Lower leg skin (tissue), 4 donors: ENCODE results near the gene KIF1B. TPM values are rescaled to one million over a fixed set of nuclear protein-coding genes. Genes with fewer than 3 reads are reported as not detected.

Source experiments
- DNase-seq, 2 donors: peaks; one replicate each; pipeline ENCODE4 v3.0.0-alpha.2; 2019; ENCODE audit warnings: low spot score in 2 of 2
- H3K4me3 ChIP-seq: fragments of 200-600 bp; sonication (generic); 2 replicates; pipeline ENCODE4 v1.5.1; 2017; ENCODE audit warnings: mild to moderate bottlenecking, low read depth; ENCODE audit not compliant: poor library complexity, severe bottlenecking
- CTCF ChIP-seq, 3 donors: fragments of 450-650 bp; IDR thresholded peaks; one replicate each; pipeline ENCODE4 v1.5.1; 2016; ENCODE audit warnings: antibody characterized with exemption in 3 of 3, mild to moderate bottlenecking in 3 of 3, moderate library complexity in 2 of 3
- POLR2A ChIP-seq, 2 donors: fragments of 450-650 bp; IDR thresholded peaks; one replicate each; pipeline ENCODE4 v1.6.1; 2016 to 2017; ENCODE audit warnings: antibody characterized with exemption in 2 of 2, mild to moderate bottlenecking in 1 of 2, moderate library complexity in 1 of 2
- WGBS, 2 donors: methylation state at CpG; one replicate each; pipeline ENCODE4 v1.1.5; 2018; 5-methylcytosine and 5-hydroxymethylcytosine counted together
- intact Hi-C: fragments of 100-400 bp; cut with DNase I; formaldehyde crosslinking; loops from one replicate; pipeline ENCODE4 v1.15.0; 2023; ENCODE audit warnings: low total_unique reads
- total RNA-seq, 4 donors: library from RNA; depleted of rRNA; stranded (reverse); fragments of >200 nt; gene quantifications; one replicate each; pipeline ENCODE4 v1.1.0, GENCODE V29; 2016

The KIF1B gene
- total RNA-seq, 4 donors from 2014 or later = 44.1 to 53.1 (median 46.0) TPM

GRCh38 chr1:10178597-10179405, 31.6 kb upstream of the KIF1B start:
- intact Hi-C loops = no loop called here
- TF ChIP-seq POLR2A (IDR thresholded peaks at IDR 0.05) = no peak
- no peak for TF ChIP-seq CTCF (IDR thresholded peaks at IDR 0.05)
- no peak overlapping the region for H3K4me3 ChIP-seq
- no peak for DNase-seq
- 69 to 72% methylated on average over 22 of the region's 22 CpGs for WGBS, 2 donors

GRCh38 chr1:10179406-10180091, 30.8 kb upstream of the KIF1B start:
- WGBS, 2 donors = 81 to 88% methylated on average over 23 of the region's 23 CpGs
- intact Hi-C loops = no loop called here
- DNase-seq = no peak
- TF ChIP-seq CTCF (IDR thresholded peaks at IDR 0.05) (no peak), POLR2A (IDR thresholded peaks at IDR 0.05) (no peak)
- no peak overlapping the region for H3K4me3 ChIP-seq

- intact Hi-C loops = no loop called here
- H3K4me3 ChIP-seq = no peak overlapping the region
- TF ChIP-seq CTCF (IDR thresholded peaks at IDR 0.05) = no peak
- no peak for TF ChIP-seq POLR2A (IDR thresholded peaks at IDR 0.05)
- 66 to 68% methylated on average over 7 of the region's 7 CpGs for WGBS, 2 donors
- DNase-seq = no peak
Measured at GRCh38 chr1:10181154-10181553, 29.2 kb upstream of the KIF1B start.

GRCh38 chr1:10185759-10186158, 24.6 kb upstream of the KIF1B start:
- no peak for TF ChIP-seq POLR2A (IDR thresholded peaks at IDR 0.05)
- TF ChIP-seq CTCF (IDR thresholded peaks at IDR 0.05) = no peak
- DNase-seq = no peak
- intact Hi-C loops = no loop called here
- H3K4me3 ChIP-seq = no peak overlapping the region
- WGBS, 2 donors = 86 to 90% methylated on average over 2 of the region's 2 CpGs

GRCh38 chr1:10186331-10187025, 23.9 kb upstream of the KIF1B start:
- WGBS, 2 donors = 63 to 68% methylated on average over 12 of the region's 12 CpGs
- H3K4me3 ChIP-seq = no peak overlapping the region
- no peak for TF ChIP-seq POLR2A (IDR thresholded peaks at IDR 0.05)
- no peak for TF ChIP-seq CTCF (IDR thresholded peaks at IDR 0.05)
- intact Hi-C loops = no loop called here
- DNase-seq = no peak
